HepG2 (cell line): ENCODE data around the gene EMILIN3. TPM values are rescaled to one million over a fixed set of nuclear protein-coding genes. Genes with fewer than 3 reads are reported as not detected.

ENCODE experiments used
- CHD2 ChIP-seq: IDR thresholded peaks from 2 replicates; pipeline ENCODE4 v1.6.1; 2011; ENCODE audit warnings: low read depth, low read length, improper control_type of control experiment
- HNRNPL ChIP-seq: fragments of 200-400 bp; formaldehyde crosslinking; IDR thresholded peaks from 2 replicates; pipeline ENCODE4 v1.6.1; 2017; ENCODE audit warnings: mild to moderate bottlenecking, low read depth, low read length
- NFKB2 ChIP-seq: sonication (generic); formaldehyde crosslinking; IDR thresholded peaks from 2 replicates; pipeline ENCODE4 v1.4.0; 2020; ENCODE audit warnings: missing genetic modification reagents, borderline replicate concordance
- POLR2A ChIP-seq, 2 experiments: IDR thresholded peaks; 2 replicates each; pipeline ENCODE4 v1.6.1; 2011; ENCODE audit warnings: low read depth in 2 of 2, low read length in 2 of 2, mild to moderate bottlenecking in 1 of 2, moderate library complexity in 1 of 2; ENCODE audit not compliant: insufficient read depth in 1 of 2
- PRMT3 ChIP-seq: sonication (generic); formaldehyde crosslinking; IDR thresholded peaks from 2 replicates; pipeline ENCODE4 v1.8.1; 2022; ENCODE audit warnings: low read depth, mild to moderate bottlenecking, moderate library complexity, missing genetic modification reagents, borderline replicate concordance
- RXRA ChIP-seq: sonication (generic); formaldehyde crosslinking; IDR thresholded peaks from 2 replicates; pipeline ENCODE4 v1.5.1; 2020; ENCODE audit warnings: missing genetic modification reagents
- ZBTB7A ChIP-seq: sonication (generic); formaldehyde crosslinking; IDR thresholded peaks from 2 replicates; pipeline ENCODE4 v1.8.0; 2022; ENCODE audit warnings: mild to moderate bottlenecking, missing genetic modification reagents
- ZIK1 ChIP-seq: sonication (generic); formaldehyde crosslinking; IDR thresholded peaks from 2 replicates; pipeline ENCODE4 v1.5.0; 2020; ENCODE audit warnings: mild to moderate bottlenecking, low read depth, missing genetic modification reagents, borderline replicate concordance
- ZNF468 ChIP-seq: sonication (generic); formaldehyde crosslinking; IDR thresholded peaks from 2 replicates; pipeline ENCODE4 v1.8.0; 2022; ENCODE audit warnings: mild to moderate bottlenecking, moderate library complexity, missing genetic modification reagents
- ZNF605 ChIP-seq: sonication (generic); formaldehyde crosslinking; IDR thresholded peaks from 2 replicates; pipeline ENCODE4 v1.8.0; 2022; ENCODE audit warnings: mild to moderate bottlenecking, missing genetic modification reagents
- ZNF75D ChIP-seq: sonication (generic); formaldehyde crosslinking; IDR thresholded peaks from 2 replicates; pipeline ENCODE4 v1.8.1; 2023; ENCODE audit warnings: missing genetic modification reagents, mild to moderate bottlenecking, borderline replicate concordance
- ZNF772 ChIP-seq: sonication (generic); formaldehyde crosslinking; IDR thresholded peaks from 2 replicates; pipeline ENCODE4 v1.5.0; 2020; ENCODE audit warnings: mild to moderate bottlenecking, missing genetic modification reagents
- ZNF841 ChIP-seq: sonication (generic); formaldehyde crosslinking; IDR thresholded peaks from 2 replicates; pipeline ENCODE4 v1.8.1; 2023; ENCODE audit warnings: missing genetic modification reagents, borderline replicate concordance
- polyA plus RNA-seq, 8 experiments: library from polyadenylated mRNA; depleted of rRNA in 3 of 8; stranded (reverse) in 7 of 8; unstranded in 1 of 8; fragments of >200 nt; fragmentation: Illumina TruSeq in 4 of 8; extraction: Trizol in 4 of 8; gene quantifications; 2 replicates each; pipeline versions ENCODE4 v1.2.1 to v1.2.3, GENCODE V29; 2011 to 2016; ENCODE audit warnings: low read depth in 4 of 8, missing spikeins in 1 of 8, mixed read lengths in 1 of 8; ENCODE audit not compliant: insufficient read depth in 1 of 8
- total RNA-seq, 5 experiments: library from RNA; depleted of rRNA; stranded (reverse); fragments of >200 nt; fragmentation: Illumina TruSeq; extraction: Trizol; gene quantifications; 2 replicates each; pipeline ENCODE4 v1.2.3, GENCODE V29; 2016; ENCODE audit warnings: low read depth in 1 of 5
- TF ChIP-seq, protein P1 (sequence below): sonication (generic); formaldehyde crosslinking; IDR thresholded peaks from 2 replicates; pipeline ENCODE4 v1.5.1; 2020; ENCODE audit warnings: mild to moderate bottlenecking, missing genetic modification reagents
- TF ChIP-seq, protein P2 (sequence below): sonication (generic); formaldehyde crosslinking; IDR thresholded peaks from 2 replicates; pipeline ENCODE4 v1.5.0; 2020; ENCODE audit warnings: missing genetic modification reagents
- TF ChIP-seq, protein P3 (sequence below): IDR thresholded peaks from 2 replicates; pipeline ENCODE4 v1.6.1; 2016; ENCODE audit warnings: control low read depth
- TF ChIP-seq, protein P4 (sequence below): sonication (generic); formaldehyde crosslinking; IDR thresholded peaks from 2 replicates; pipeline ENCODE4 v1.5.0; 2020; ENCODE audit warnings: mild to moderate bottlenecking, missing genetic modification reagents, borderline replicate concordance
- TF ChIP-seq, protein P5 (sequence below), 2 experiments: fragments of 450-650 bp in 1 of 2; sonication (generic) in 1 of 2; formaldehyde crosslinking; IDR thresholded peaks; 2 replicates each; pipeline versions ENCODE4 v1.5.0 to v1.8.0; 2020 to 2022; ENCODE audit warnings: mild to moderate bottlenecking in 1 of 2, missing genetic modification reagents in 1 of 2
- TF ChIP-seq, protein P6 (sequence below): sonication (generic); formaldehyde crosslinking; IDR thresholded peaks from 2 replicates; pipeline ENCODE4 v1.5.0; 2020; ENCODE audit warnings: missing genetic modification reagents

Gene EMILIN3
- total and polyA plus RNA-seq, 2 of the 13 experiments (the other 11 are each of a cell fraction or from before 2014, with no cell fraction given), result 0.25 to 0.29 TPM

DNA sequence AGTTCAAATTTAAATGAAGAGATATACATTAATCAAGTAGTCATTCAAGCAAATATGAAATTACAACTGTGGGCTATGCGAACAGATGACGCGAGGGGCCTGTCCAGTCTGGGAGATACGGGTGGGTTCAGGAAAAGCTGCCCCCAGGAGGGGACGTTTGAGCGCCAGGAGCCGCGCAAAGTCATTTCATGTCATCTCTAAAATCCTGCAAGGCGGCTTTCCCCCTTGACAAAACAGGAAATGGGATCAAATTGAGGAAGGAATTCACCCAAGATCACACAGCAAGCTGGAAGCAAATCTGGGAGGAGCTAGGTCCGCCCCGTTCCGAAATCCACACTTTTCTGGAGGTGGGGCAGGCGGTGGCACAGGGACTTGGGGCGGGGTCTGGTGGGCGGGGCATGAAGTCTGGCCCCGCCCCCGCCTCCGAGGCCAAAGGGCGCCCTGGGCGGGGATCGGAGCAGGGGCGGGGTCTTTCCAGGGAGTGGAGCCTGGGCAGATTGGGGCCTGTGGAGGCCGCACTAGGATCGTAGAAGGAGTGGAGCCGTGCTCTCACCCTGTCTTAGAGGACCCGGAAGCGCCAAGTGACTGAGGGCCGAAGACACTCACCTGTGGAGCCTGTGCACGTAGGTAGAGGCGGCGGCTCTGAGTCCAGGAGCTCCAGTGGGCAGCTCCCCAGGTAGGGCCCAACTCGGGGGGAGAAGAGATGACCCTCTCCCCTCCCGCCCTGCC is 26.1 kb downstream of the EMILIN3 start, which contains the start of gene LPIN3 (continued):
- TF ChIP-seq ZNF772 (CRISPR knock-in tag) (no peak), ZNF468 (no peak), ZNF75D (CRISPR knock-in tag) (no peak), POLR2A (IDR thresholded peaks at IDR 0.05; ENCODE audit: insufficient read depth in 1 of 2, low read depth in 2 of 2, low read length in 2 of 2) (peak; percentile 94 to 95), ZBTB7A (CRISPR knock-in tag) (no peak), RXRA (CRISPR knock-in tag) (no peak; the same call in 1 of the 2 replicates), HNRNPL (0 out of 2 replicates have a peak, but pooled peaks have one; percentile 2), ZNF605 (CRISPR knock-in tag) (peak; percentile 17), CHD2 (no peak; the same call in 1 of the 2 replicates), ZNF841 (CRISPR knock-in tag) (no peak), NFKB2 (CRISPR knock-in tag) (no peak), ZIK1 (CRISPR knock-in tag) (no peak), PRMT3 (CRISPR knock-in tag) (no peak)
- TF ChIP-seq, protein P1, sequence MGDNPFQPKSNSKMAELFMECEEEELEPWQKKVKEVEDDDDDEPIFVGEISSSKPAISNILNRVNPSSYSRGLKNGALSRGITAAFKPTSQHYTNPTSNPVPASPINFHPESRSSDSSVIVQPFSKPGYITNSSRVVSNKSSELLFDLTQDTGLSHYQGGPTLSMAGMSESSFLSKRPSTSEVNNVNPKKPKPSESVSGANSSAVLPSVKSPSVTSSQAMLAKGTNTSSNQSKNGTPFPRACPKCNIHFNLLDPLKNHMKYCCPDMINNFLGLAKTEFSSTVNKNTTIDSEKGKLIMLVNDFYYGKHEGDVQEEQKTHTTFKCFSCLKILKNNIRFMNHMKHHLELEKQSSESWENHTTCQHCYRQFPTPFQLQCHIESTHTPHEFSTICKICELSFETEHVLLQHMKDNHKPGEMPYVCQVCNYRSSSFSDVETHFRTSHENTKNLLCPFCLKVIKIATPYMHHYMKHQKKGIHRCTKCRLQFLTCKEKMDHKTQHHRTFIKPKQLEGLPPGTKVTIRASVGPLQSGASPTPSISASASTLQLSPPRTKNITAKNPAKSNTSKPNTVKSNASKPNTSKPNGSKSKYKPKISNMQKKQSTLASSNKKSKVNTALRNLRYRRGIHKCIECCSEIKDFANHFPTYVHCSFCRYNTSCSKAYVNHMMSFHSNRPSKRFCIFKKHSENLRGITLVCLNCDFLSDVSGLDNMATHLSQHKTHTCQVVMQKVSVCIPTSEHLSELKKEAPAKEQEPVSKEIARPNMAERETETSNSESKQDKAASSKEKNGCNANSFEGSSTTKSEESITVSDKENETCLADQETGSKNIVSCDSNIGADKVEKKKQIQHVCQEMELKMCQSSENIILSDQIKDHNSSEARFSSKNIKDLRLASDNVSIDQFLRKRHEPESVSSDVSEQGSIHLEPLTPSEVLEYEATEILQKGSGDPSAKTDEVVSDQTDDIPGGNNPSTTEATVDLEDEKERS, result peak; percentile 91
- TF ChIP-seq, protein P2, sequence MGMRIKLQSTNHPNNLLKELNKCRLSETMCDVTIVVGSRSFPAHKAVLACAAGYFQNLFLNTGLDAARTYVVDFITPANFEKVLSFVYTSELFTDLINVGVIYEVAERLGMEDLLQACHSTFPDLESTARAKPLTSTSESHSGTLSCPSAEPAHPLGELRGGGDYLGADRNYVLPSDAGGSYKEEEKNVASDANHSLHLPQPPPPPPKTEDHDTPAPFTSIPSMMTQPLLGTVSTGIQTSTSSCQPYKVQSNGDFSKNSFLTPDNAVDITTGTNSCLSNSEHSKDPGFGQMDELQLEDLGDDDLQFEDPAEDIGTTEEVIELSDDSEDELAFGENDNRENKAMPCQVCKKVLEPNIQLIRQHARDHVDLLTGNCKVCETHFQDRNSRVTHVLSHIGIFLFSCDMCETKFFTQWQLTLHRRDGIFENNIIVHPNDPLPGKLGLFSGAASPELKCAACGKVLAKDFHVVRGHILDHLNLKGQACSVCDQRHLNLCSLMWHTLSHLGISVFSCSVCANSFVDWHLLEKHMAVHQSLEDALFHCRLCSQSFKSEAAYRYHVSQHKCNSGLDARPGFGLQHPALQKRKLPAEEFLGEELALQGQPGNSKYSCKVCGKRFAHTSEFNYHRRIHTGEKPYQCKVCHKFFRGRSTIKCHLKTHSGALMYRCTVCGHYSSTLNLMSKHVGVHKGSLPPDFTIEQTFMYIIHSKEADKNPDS (CRISPR knock-in tag), result no peak
- TF ChIP-seq, protein P3, sequence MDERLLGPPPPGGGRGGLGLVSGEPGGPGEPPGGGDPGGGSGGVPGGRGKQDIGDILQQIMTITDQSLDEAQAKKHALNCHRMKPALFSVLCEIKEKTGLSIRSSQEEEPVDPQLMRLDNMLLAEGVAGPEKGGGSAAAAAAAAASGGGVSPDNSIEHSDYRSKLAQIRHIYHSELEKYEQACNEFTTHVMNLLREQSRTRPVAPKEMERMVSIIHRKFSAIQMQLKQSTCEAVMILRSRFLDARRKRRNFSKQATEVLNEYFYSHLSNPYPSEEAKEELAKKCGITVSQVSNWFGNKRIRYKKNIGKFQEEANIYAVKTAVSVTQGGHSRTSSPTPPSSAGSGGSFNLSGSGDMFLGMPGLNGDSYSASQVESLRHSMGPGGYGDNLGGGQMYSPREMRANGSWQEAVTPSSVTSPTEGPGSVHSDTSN (CRISPR knock-in tag), result no peak
- TF ChIP-seq, protein P4, sequence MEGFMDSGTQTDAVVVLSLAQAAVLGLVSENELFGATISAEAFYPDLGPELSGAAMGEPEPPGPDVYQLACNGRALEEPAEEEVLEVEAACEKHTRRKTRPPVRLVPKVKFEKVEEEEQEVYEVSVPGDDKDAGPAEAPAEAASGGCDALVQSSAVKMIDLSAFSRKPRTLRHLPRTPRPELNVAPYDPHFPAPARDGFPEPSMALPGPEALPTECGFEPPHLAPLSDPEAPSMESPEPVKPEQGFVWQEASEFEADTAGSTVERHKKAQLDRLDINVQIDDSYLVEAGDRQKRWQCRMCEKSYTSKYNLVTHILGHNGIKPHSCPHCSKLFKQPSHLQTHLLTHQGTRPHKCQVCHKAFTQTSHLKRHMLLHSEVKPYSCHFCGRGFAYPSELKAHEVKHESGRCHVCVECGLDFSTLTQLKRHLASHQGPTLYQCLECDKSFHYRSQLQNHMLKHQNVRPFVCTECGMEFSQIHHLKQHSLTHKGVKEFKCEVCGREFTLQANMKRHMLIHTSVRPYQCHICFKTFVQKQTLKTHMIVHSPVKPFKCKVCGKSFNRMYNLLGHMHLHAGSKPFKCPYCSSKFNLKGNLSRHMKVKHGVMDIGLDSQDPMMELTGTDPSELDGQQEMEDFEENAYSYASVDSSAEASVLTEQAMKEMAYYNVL (CRISPR knock-in tag), result peak; percentile 4; the same call in 1 of the 2 replicates
- TF ChIP-seq, protein P5, sequence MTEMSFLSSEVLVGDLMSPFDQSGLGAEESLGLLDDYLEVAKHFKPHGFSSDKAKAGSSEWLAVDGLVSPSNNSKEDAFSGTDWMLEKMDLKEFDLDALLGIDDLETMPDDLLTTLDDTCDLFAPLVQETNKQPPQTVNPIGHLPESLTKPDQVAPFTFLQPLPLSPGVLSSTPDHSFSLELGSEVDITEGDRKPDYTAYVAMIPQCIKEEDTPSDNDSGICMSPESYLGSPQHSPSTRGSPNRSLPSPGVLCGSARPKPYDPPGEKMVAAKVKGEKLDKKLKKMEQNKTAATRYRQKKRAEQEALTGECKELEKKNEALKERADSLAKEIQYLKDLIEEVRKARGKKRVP (CRISPR knock-in tag; IDR thresholded peaks at IDR 0.05), result no peak
- TF ChIP-seq, protein P6, sequence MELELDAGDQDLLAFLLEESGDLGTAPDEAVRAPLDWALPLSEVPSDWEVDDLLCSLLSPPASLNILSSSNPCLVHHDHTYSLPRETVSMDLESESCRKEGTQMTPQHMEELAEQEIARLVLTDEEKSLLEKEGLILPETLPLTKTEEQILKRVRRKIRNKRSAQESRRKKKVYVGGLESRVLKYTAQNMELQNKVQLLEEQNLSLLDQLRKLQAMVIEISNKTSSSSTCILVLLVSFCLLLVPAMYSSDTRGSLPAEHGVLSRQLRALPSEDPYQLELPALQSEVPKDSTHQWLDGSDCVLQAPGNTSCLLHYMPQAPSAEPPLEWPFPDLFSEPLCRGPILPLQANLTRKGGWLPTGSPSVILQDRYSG, result no peak; the same call in 1 of the 2 replicates
